OCI-LY3 (cell line): Measurements from ENCODE around the gene SSBP2.

Experiments used
- H2AFZ ChIP-seq: fragments of 200-600, 300-600 bp; shearing (Covaris generic); 2 replicates; pipeline ENCODE4 v1.6.0; 2014; ENCODE audit warnings: antibody characterized with exemption, low read depth, low read length
- H3K27ac ChIP-seq: fragments of 200-600, 300-600 bp; sonication (generic); 2 replicates; pipeline ENCODE4 v1.5.1; 2014; ENCODE audit warnings: mild to moderate bottlenecking, low read length, moderate library complexity, mixed read lengths
- H3K27me3 ChIP-seq: fragments of 200-600, 300-600 bp; sonication (generic); 2 replicates; pipeline ENCODE4 v1.6.1; 2014; ENCODE audit warnings: low read depth, low read length, mixed read lengths
- H3K36me3 ChIP-seq: fragments of 200-600, 300-600 bp; sonication (generic); replicated peaks from 2 replicates; pipeline ENCODE3; 2014; ENCODE audit warnings: low read depth, low read length, mixed read lengths
- H3K4me1 ChIP-seq: fragments of 300-600, 200-600 bp; sonication (generic); 2 replicates; pipeline ENCODE4 v1.6.1; 2014; ENCODE audit warnings: low read length, mixed read lengths
- H3K4me2 ChIP-seq: fragments of 200-600, 300-600 bp; sonication (generic); 2 replicates; pipeline ENCODE4 v1.6.1; 2014; ENCODE audit warnings: low read length, mixed read lengths
- H3K4me3 ChIP-seq: fragments of 300-600, 200-600 bp; sonication (generic); 2 replicates; pipeline ENCODE4 v1.5.1; 2014; ENCODE audit warnings: antibody characterized with exemption, mild to moderate bottlenecking, low read length, moderate library complexity
- H3K79me2 ChIP-seq: fragments of 300-600, 200-600 bp; shearing (Covaris generic); 2 replicates; pipeline ENCODE4 v1.6.1; 2014; ENCODE audit warnings: mild to moderate bottlenecking, low read length, mixed read lengths
- H3K9ac ChIP-seq: fragments of 300-600, 200-600 bp; shearing (Covaris generic); 2 replicates; pipeline ENCODE4 v1.6.0; 2014; ENCODE audit warnings: mild to moderate bottlenecking, low read length, moderate library complexity
- H3K9me3 ChIP-seq: fragments of 200-600, 300-600 bp; shearing (Covaris generic); 2 replicates; pipeline ENCODE4 v1.6.1; 2014; ENCODE audit warnings: low read length, mixed read lengths; ENCODE audit not compliant: insufficient read depth
- H4K20me1 ChIP-seq: fragments of 200-600, 300-600 bp; sonication (generic); 2 replicates; pipeline ENCODE4 v1.6.1; 2016; ENCODE audit warnings: low read length, mixed read lengths; ENCODE audit not compliant: insufficient read depth
- CTCF ChIP-seq: fragments of 200-600, 300-600 bp; sonication (generic); IDR thresholded peaks from 2 replicates; pipeline ENCODE4 v1.5.1; 2014; ENCODE audit warnings: antibody characterized with exemption, low read length, low read depth
- EZH2phosphoT487 ChIP-seq: fragments of 200-600 bp; shearing (Covaris generic); IDR thresholded peaks from 2 replicates; pipeline ENCODE4 v1.6.1; 2018; ENCODE audit warnings: antibody characterized with exemption, mixed run types, low read depth

SSBP2 gene

GRCh38 chr5:81519217-81519905, 231.5 kb downstream of the SSBP2 start:
- TF ChIP-seq EZH2phosphoT487 (no peak), CTCF (no peak)
- Histone ChIP-seq H3K36me3 (no peaks in the 10 kb centered on the region), H2AFZ (no peak overlapping the region), H3K27me3 (no peaks in the 10 kb centered on the region), H3K79me2 (no peaks in the 10 kb centered on the region), H4K20me1 (no peaks in the 10 kb centered on the region), H3K4me2 (no peak overlapping the region; the same call in 1 of the 2 replicates), H3K9ac (no peak overlapping the region), H3K27ac (no peak overlapping the region), H3K9me3 (no peaks in the 10 kb centered on the region), H3K4me1 (peaks cover 9% of the 10 kb centered on the region), H3K4me3 (no peak overlapping the region)

- H3K4me2 ChIP-seq = no peak overlapping the region
- H2AFZ ChIP-seq = no peak overlapping the region
Measured at GRCh38 chr5:81517462-81517861, 233.4 kb downstream of the SSBP2 start.

GRCh38 chr5:81516091-81516490, 234.8 kb downstream of the SSBP2 start:
- H3K79me2 ChIP-seq = no peaks in the 10 kb centered on the region

More at GRCh38 chr5:81517462-81517861, 233.4 kb downstream of the SSBP2 start:
- Histone ChIP-seq H3K27ac (no peak overlapping the region), H3K36me3 (no peaks in the 10 kb centered on the region), H3K9ac (no peak overlapping the region), H4K20me1 (no peaks in the 10 kb centered on the region), H3K27me3 (no peaks in the 10 kb centered on the region), H3K4me1 (peaks cover 9% of the 10 kb centered on the region), H3K9me3 (no peaks in the 10 kb centered on the region), H3K79me2 (no peaks in the 10 kb centered on the region), H3K4me3 (no peak overlapping the region)
- no peak for TF ChIP-seq CTCF

GRCh38 chr5:81513982-81514381, 236.9 kb downstream of the SSBP2 start:
- H3K9me3 ChIP-seq = no peaks in the 10 kb centered on the region
- TF ChIP-seq EZH2phosphoT487 (no peak), CTCF (peak; percentile 43)
- H3K4me3 ChIP-seq = no peak overlapping the region
- no peaks in the 10 kb centered on the region for H3K79me2 ChIP-seq
- H2AFZ ChIP-seq = no peak overlapping the region
- no peak overlapping the region for H3K27ac ChIP-seq
- no peak overlapping the region for H3K4me2 ChIP-seq
- peaks cover 1% of the 10 kb centered on the region for H3K4me1 ChIP-seq
- H3K36me3 ChIP-seq = no peaks in the 10 kb centered on the region
- no peak overlapping the region for H3K9ac ChIP-seq
- no peaks in the 10 kb centered on the region for H3K27me3 ChIP-seq
- no peaks in the 10 kb centered on the region for H4K20me1 ChIP-seq

More at GRCh38 chr5:81516091-81516490, 234.8 kb downstream of the SSBP2 start:
- Histone ChIP-seq H3K27me3 (no peaks in the 10 kb centered on the region), H3K9me3 (no peaks in the 10 kb centered on the region), H3K36me3 (no peaks in the 10 kb centered on the region), H3K27ac (no peak overlapping the region), H4K20me1 (no peaks in the 10 kb centered on the region), H3K9ac (no peak overlapping the region), H3K4me1 (peaks cover 9% of the 10 kb centered on the region), H2AFZ (no peak overlapping the region), H3K4me3 (no peak overlapping the region), H3K4me2 (no peak overlapping the region)
- TF ChIP-seq CTCF = no peak
- TF ChIP-seq EZH2phosphoT487 = no peak
